SU-DHL-6 (cell line): Measurements from ENCODE around the gene SEMA3D.

Experiments used
- H2AFZ ChIP-seq: fragments of 200-600 bp; sonication (generic); 2 replicates; pipeline ENCODE4 v1.6.1; 2014; ENCODE audit warnings: low read depth, mild to moderate bottlenecking, moderate library complexity, mixed read lengths, antibody characterized with exemption, low read length; ENCODE audit not compliant: severe bottlenecking
- H3F3A ChIP-seq: fragments of 200-600 bp; shearing (Covaris generic); 2 replicates; pipeline ENCODE4 v1.6.0; 2016; ENCODE audit warnings: antibody characterized with exemption, mild to moderate bottlenecking; ENCODE audit not compliant: insufficient read depth
- H3K27ac ChIP-seq: fragments of 200-600 bp; sonication (generic); 2 replicates; pipeline ENCODE4 v1.5.1; 2016; ENCODE audit warnings: low read depth, mild to moderate bottlenecking, low read length, moderate library complexity, mixed read lengths
- H3K27me3 ChIP-seq: fragments of 200-600 bp; sonication (generic), shearing (Covaris generic); 2 replicates; pipeline ENCODE4 v1.6.0; 2014; ENCODE audit warnings: mild to moderate bottlenecking, low read length
- H3K36me3 ChIP-seq: fragments of 200-600 bp; sonication (generic); 2 replicates; pipeline ENCODE4 v1.6.1; 2014; ENCODE audit warnings: mild to moderate bottlenecking, low read length, mixed read lengths
- H3K4me2 ChIP-seq: fragments of 300-600, 200-600 bp; shearing (Covaris generic), sonication (generic); 2 replicates; pipeline ENCODE4 v1.6.0; 2014; ENCODE audit warnings: low read length, low read depth, mild to moderate bottlenecking; ENCODE audit not compliant: poor library complexity, severe bottlenecking
- H3K4me3 ChIP-seq: fragments of 200-600 bp; sonication (generic); 2 replicates; pipeline ENCODE4 v1.5.1; 2014; ENCODE audit warnings: antibody characterized with exemption, low read length, mild to moderate bottlenecking, mixed read lengths; ENCODE audit not compliant: insufficient read depth, poor library complexity, severe bottlenecking
- H3K79me2 ChIP-seq: fragments of 200-600 bp; sonication (generic); 2 replicates; pipeline ENCODE4 v1.6.1; 2014; ENCODE audit warnings: mild to moderate bottlenecking, low read length, moderate library complexity; ENCODE audit not compliant: insufficient read depth
- H3K9ac ChIP-seq: fragments of 200-600 bp; sonication (generic); 2 replicates; pipeline ENCODE4 v1.7.0; 2014; ENCODE audit warnings: mild to moderate bottlenecking, low read length
- H3K9me2 ChIP-seq: fragments of 200-600 bp; sonication (generic); replicated peaks from 2 replicates; pipeline ENCODE4 v1.6.1; 2014; ENCODE audit warnings: low read length; ENCODE audit not compliant: insufficient read depth
- H3K9me3 ChIP-seq: fragments of 200-600 bp; sonication (generic); 2 replicates; pipeline ENCODE4 v1.6.1; 2014; ENCODE audit warnings: low read length, mixed read lengths; ENCODE audit not compliant: insufficient read depth
- H4K20me1 ChIP-seq: fragments of 200-600 bp; sonication (generic); 2 replicates; pipeline ENCODE4 v1.6.1; 2014; ENCODE audit warnings: low read depth, mild to moderate bottlenecking, antibody characterized with exemption, low read length, moderate library complexity, mixed read lengths
- CTCF ChIP-seq: fragments of 200-600 bp; sonication (generic); IDR thresholded peaks from one replicate; pipeline ENCODE4 v1.5.1; 2017; ENCODE audit warnings: antibody characterized with exemption, mild to moderate bottlenecking, low read length, moderate library complexity; ENCODE audit not compliant: insufficient read depth, poor library complexity, severe bottlenecking
- EZH2phosphoT487 ChIP-seq: fragments of 200-600 bp; sonication (generic), shearing (Covaris generic); conservative IDR thresholded peaks from 2 replicates; pipeline ENCODE4 v1.6.1; 2018; ENCODE audit warnings: mild to moderate bottlenecking, antibody characterized with exemption, low read length, moderate library complexity, mixed read lengths

Gene SEMA3D

GRCh38 chr7:85070967-85071628 lies 115.8 kb downstream of the SEMA3D start:
- Histone ChIP-seq H3K9ac (no peak overlapping the region), H3K4me3 (no peak overlapping the region), H4K20me1 (no peaks in the 10 kb centered on the region), H3K27ac (no peak overlapping the region), H3K9me2 (no peaks in the 10 kb centered on the region), H2AFZ (no peak overlapping the region), H3K4me2 (no peak overlapping the region), H3K9me3 (no peaks in the 10 kb centered on the region), H3F3A (no peaks in the 10 kb centered on the region), H3K36me3 (no peaks in the 10 kb centered on the region), H3K27me3 (no peaks in the 10 kb centered on the region), H3K79me2 (no peaks in the 10 kb centered on the region)
- TF ChIP-seq EZH2phosphoT487 = no peak
- TF ChIP-seq CTCF = no peak

GRCh38 chr7:85068799-85069198 lies 118.1 kb downstream of the SEMA3D start:
- TF ChIP-seq CTCF = no peak
- no peak for TF ChIP-seq EZH2phosphoT487
- no peak overlapping the region for H3K4me3 ChIP-seq
- no peak overlapping the region for H3K27ac ChIP-seq

GRCh38 chr7:85067371-85067770 lies 119.5 kb downstream of the SEMA3D start:
- H3K9me3 ChIP-seq = no peaks in the 10 kb centered on the region

More at GRCh38 chr7:85068799-85069198, 118.1 kb downstream of the SEMA3D start:
- no peaks in the 10 kb centered on the region for H4K20me1 ChIP-seq
- no peak overlapping the region for H3K9ac ChIP-seq
- H3K9me2 ChIP-seq = no peaks in the 10 kb centered on the region
- no peaks in the 10 kb centered on the region for H3K79me2 ChIP-seq
- H3F3A ChIP-seq = no peaks in the 10 kb centered on the region
- no peaks in the 10 kb centered on the region for H3K9me3 ChIP-seq
- no peaks in the 10 kb centered on the region for H3K36me3 ChIP-seq
- no peak overlapping the region for H3K4me2 ChIP-seq
- no peak overlapping the region for H2AFZ ChIP-seq
- no peaks in the 10 kb centered on the region for H3K27me3 ChIP-seq

More at GRCh38 chr7:85067371-85067770, 119.5 kb downstream of the SEMA3D start:
- TF ChIP-seq EZH2phosphoT487 (no peak), CTCF (no peak)
- Histone ChIP-seq H3K27ac (no peak overlapping the region), H3K9ac (no peak overlapping the region), H3K9me2 (no peaks in the 10 kb centered on the region), H3K4me2 (no peak overlapping the region), H3F3A (no peaks in the 10 kb centered on the region), H2AFZ (no peak overlapping the region), H3K27me3 (no peaks in the 10 kb centered on the region), H4K20me1 (no peaks in the 10 kb centered on the region), H3K4me3 (no peak overlapping the region), H3K79me2 (no peaks in the 10 kb centered on the region), H3K36me3 (no peaks in the 10 kb centered on the region)
